Mucosa of rectum (tissue), 2 donors: ENCODE results near the gene HLCS.

ENCODE experiments used
- H3K27ac ChIP-seq, 2 donors: one replicate each; pipeline ENCODE4 v1.7.0; 2013; ENCODE audit warnings: inconsistent platforms in 2 of 2, low read depth in 2 of 2, low read length in 2 of 2
- H3K27me3 ChIP-seq, 2 donors: one replicate each; pipeline ENCODE4 v1.7.0; 2013; ENCODE audit warnings: low read length in 2 of 2; ENCODE audit not compliant: control insufficient read depth in 2 of 2, insufficient read depth in 2 of 2
- H3K36me3 ChIP-seq, 2 donors: one replicate each; pipeline ENCODE4 v1.7.0; 2013; ENCODE audit warnings: low read length in 2 of 2; ENCODE audit not compliant: control insufficient read depth in 2 of 2, insufficient read depth in 2 of 2
- H3K4me1 ChIP-seq, 2 donors: one replicate each; pipeline ENCODE4 v1.7.0; 2013; ENCODE audit warnings: low read length in 2 of 2, mild to moderate bottlenecking in 1 of 2; ENCODE audit not compliant: control insufficient read depth in 2 of 2, insufficient read depth in 2 of 2
- H3K4me3 ChIP-seq, 2 donors: one replicate each; pipeline ENCODE4 v1.7.0; 2013; ENCODE audit warnings: low read length in 2 of 2
- H3K9ac ChIP-seq, 2 donors: one replicate each; pipeline ENCODE4 v1.7.0; 2013; ENCODE audit warnings: low read length in 2 of 2, low read depth in 1 of 2, mild to moderate bottlenecking in 1 of 2
- H3K9me3 ChIP-seq, 2 donors: one replicate each; pipeline ENCODE4 v1.7.0; 2013; ENCODE audit warnings: low read length in 2 of 2; ENCODE audit not compliant: control insufficient read depth in 2 of 2
- donor health status: healthy.
- donor health status: Normal muscosa, but diverticular disease.

The HLCS gene

GRCh38 chr21:36741506-36741905 lies 225.0 kb downstream of the HLCS start:
- no peaks in the 10 kb centered on the region for H3K36me3 ChIP-seq
- H3K27ac ChIP-seq = no peak overlapping the region
- peaks cover 6 to 7% of the 10 kb centered on the region in 2 donors for H3K27me3 ChIP-seq
- no peaks in the 10 kb centered on the region for H3K9me3 ChIP-seq
- H3K9ac ChIP-seq = no peak overlapping the region
- H3K4me3 ChIP-seq = no peak overlapping the region
- H3K4me1 ChIP-seq = no peaks in the 10 kb centered on the region

- H3K4me3 ChIP-seq = no peak overlapping the region
- no peak overlapping the region for H3K27ac ChIP-seq
- no peaks in the 10 kb centered on the region for H3K36me3 ChIP-seq
Observed at GRCh38 chr21:36738489-36739126, 227.9 kb downstream of the HLCS start.

GRCh38 chr21:36735724-36736320 lies 230.6 kb downstream of the HLCS start:
- H3K36me3 ChIP-seq = no peaks in the 10 kb centered on the region
- no peak overlapping the region for H3K27ac ChIP-seq
- no peaks in the 10 kb centered on the region for H3K4me1 ChIP-seq
- H3K9me3 ChIP-seq = no peaks in the 10 kb centered on the region
- no peak overlapping the region for H3K9ac ChIP-seq
- H3K4me3 ChIP-seq = no peak overlapping the region
- peaks cover 5 to 8% of the 10 kb centered on the region in 2 donors for H3K27me3 ChIP-seq

More at GRCh38 chr21:36738489-36739126, 227.9 kb downstream of the HLCS start:
- H3K4me1 ChIP-seq = no peaks in the 10 kb centered on the region
- peaks cover 3 to 4% of the 10 kb centered on the region in 2 donors for H3K27me3 ChIP-seq
- H3K9me3 ChIP-seq = no peaks in the 10 kb centered on the region
- no peak overlapping the region for H3K9ac ChIP-seq

- Histone ChIP-seq H3K36me3 (no peaks in the 10 kb centered on the region), H3K9me3 (no peaks in the 10 kb centered on the region), H3K4me1 (no peaks in the 10 kb centered on the region), H3K27ac (no peak overlapping the region), H3K27me3 (peaks cover 5 to 13% of the 10 kb centered on the region in 2 donors), H3K9ac (no peak overlapping the region), H3K4me3 (no peak overlapping the region)
Observed at GRCh38 chr21:36735201-36735515, 231.3 kb downstream of the HLCS start.

- H3K27me3 ChIP-seq = peaks cover 5 to 18% of the 10 kb centered on the region in 2 donors
- no peaks in the 10 kb centered on the region for H3K9me3 ChIP-seq
- H3K27ac ChIP-seq = no peak overlapping the region
- no peak overlapping the region for H3K9ac ChIP-seq
- no peak overlapping the region for H3K4me3 ChIP-seq
- H3K4me1 ChIP-seq = no peaks in the 10 kb centered on the region
- no peaks in the 10 kb centered on the region for H3K36me3 ChIP-seq
Observed at GRCh38 chr21:36734367-36735200, 231.9 kb downstream of the HLCS start.

GRCh38 chr21:36733857-36734256 lies 232.6 kb downstream of the HLCS start:
- Histone ChIP-seq H3K27me3 (peaks cover 5 to 14% of the 10 kb centered on the region in 2 donors), H3K27ac (no peak overlapping the region), H3K36me3 (no peaks in the 10 kb centered on the region), H3K9me3 (no peaks in the 10 kb centered on the region), H3K4me3 (no peak overlapping the region), H3K9ac (no peak overlapping the region), H3K4me1 (no peaks in the 10 kb centered on the region)

GRCh38 chr21:36732761-36733160 lies 233.7 kb downstream of the HLCS start:
- no peaks in the 10 kb centered on the region for H3K4me1 ChIP-seq
- H3K9me3 ChIP-seq = no peaks in the 10 kb centered on the region
- no peak overlapping the region for H3K27ac ChIP-seq
- no peaks in the 10 kb centered on the region for H3K36me3 ChIP-seq
- no peak overlapping the region for H3K9ac ChIP-seq
- peaks cover 5 to 14% of the 10 kb centered on the region in 2 donors for H3K27me3 ChIP-seq
- H3K4me3 ChIP-seq = no peak overlapping the region

- Histone ChIP-seq H3K4me1 (no peaks in the 10 kb centered on the region), H3K27ac (no peak overlapping the region), H3K4me3 (no peak overlapping the region), H3K27me3 (peaks cover 5 to 14% of the 10 kb centered on the region in 2 donors), H3K36me3 (no peaks in the 10 kb centered on the region), H3K9me3 (no peaks in the 10 kb centered on the region), H3K9ac (no peak overlapping the region)
Observed at GRCh38 chr21:36732217-36732616, 234.3 kb downstream of the HLCS start.

GRCh38 chr21:36730291-36731281 lies 235.9 kb downstream of the HLCS start:
- Histone ChIP-seq H3K27me3 (peaks cover 3 to 17% of the 10 kb centered on the region in 2 donors), H3K4me1 (no peaks in the 10 kb centered on the region), H3K27ac (no peak overlapping the region), H3K9ac (no peak overlapping the region), H3K36me3 (no peaks in the 10 kb centered on the region), H3K4me3 (no peak overlapping the region), H3K9me3 (no peaks in the 10 kb centered on the region)
